GM19239 (cell line): Measurements from ENCODE around the gene NDOR1.

Experiments used
- DNase-seq: peaks from one replicate; pipeline ENCODE4 v3.0.0; 2011; ENCODE audit warnings: low spot score; ENCODE audit not compliant: insufficient read length
- FAIRE-seq: peaks from 2 replicates; lab custom pipeline; 2011; peaks lifted over from hg19 to GRCh38; lab: Jason Lieb, UNC

The NDOR1 gene

GRCh38 chr9:137218212-137218753, 12.8 kb downstream of the NDOR1 start:
- no peak for FAIRE-seq
- no peak for DNase-seq

GRCh38 chr9:137218754-137219271, 13.3 kb downstream of the NDOR1 start:
- no peak for FAIRE-seq
- no peak for DNase-seq

GRCh38 chr9:137219757-137220316, 14.3 kb downstream of the NDOR1 start:
- FAIRE-seq (no peak), DNase-seq (no peak)

- DNase-seq (no peak), FAIRE-seq (no peak)
Measured at GRCh38 chr9:137220317-137221094, 15.0 kb downstream of the NDOR1 start.

GRCh38 chr9:137221095-137221505, 15.6 kb downstream of the NDOR1 start:
- DNase-seq: no peak

GRCh38 chr9:137221506-137222111, 16.1 kb downstream of the NDOR1 start:
- FAIRE-seq (no peak), DNase-seq (no peak)

More at GRCh38 chr9:137221095-137221505, 15.6 kb downstream of the NDOR1 start:
- FAIRE-seq: no peak

GRCh38 chr9:137222190-137223077, 16.9 kb downstream of the NDOR1 start, which contains the start of gene RNF208:
RNF208 (minus strand) TSS chr9:137222240; CDS start chr9:137221212, 1,028 bp downstream.
- FAIRE-seq (no peak), DNase-seq (peak; percentile 59)

- FAIRE-seq (peak; percentile 98), DNase-seq (peak; percentile 99)
Measured at GRCh38 chr9:137223078-137223970, 17.8 kb downstream of the NDOR1 start.

GRCh38 chr9:137224830-137225694, 19.6 kb downstream of the NDOR1 start, which contains the start of gene CYSRT1:
CYSRT1 (plus strand) TSS chr9:137225174; CDS start chr9:137225622, 448 bp downstream.
- DNase-seq (no peak), FAIRE-seq (no peak)

GRCh38 chr9:137225699-137226331, 20.3 kb downstream of the NDOR1 start:
- FAIRE-seq (no peak), DNase-seq (no peak)

- DNase-seq (no peak), FAIRE-seq (no peak)
Measured at GRCh38 chr9:137226338-137227053, 21.0 kb downstream of the NDOR1 start.

GRCh38 chr9:137227054-137227852, 21.8 kb downstream of the NDOR1 start, which contains the start of gene RNF224:
RNF224 (plus strand) TSS chr9:137227502; CDS start chr9:137228336, 834 bp downstream.
- peak; percentile 91 for DNase-seq
- peak; percentile 94 for FAIRE-seq

- FAIRE-seq (no peak), DNase-seq (no peak)
Measured at GRCh38 chr9:137227853-137228505, 22.5 kb downstream of the NDOR1 start.

GRCh38 chr9:137228506-137228967, 23.0 kb downstream of the NDOR1 start:
- DNase-seq (no peak), FAIRE-seq (no peak)
